HG03025 (cell line): Measurements from ENCODE around the gene ZNF776.
"Not testable (repeated sequence)": the region's sequence is repeated elsewhere in the genome, so short reads cannot be mapped to it uniquely, and the experiment has no call there.

ENCODE experiments used
- ATAC-seq: cut with Tn5 transposase; IDR thresholded peaks from one replicate; pipeline ENCODE4 v1.9.1; 2021; ENCODE audit warnings: mild to moderate bottlenecking, moderate library complexity; ENCODE audit not compliant: unreplicated experiment, low FRiP score

The ZNF776 gene

DNA sequence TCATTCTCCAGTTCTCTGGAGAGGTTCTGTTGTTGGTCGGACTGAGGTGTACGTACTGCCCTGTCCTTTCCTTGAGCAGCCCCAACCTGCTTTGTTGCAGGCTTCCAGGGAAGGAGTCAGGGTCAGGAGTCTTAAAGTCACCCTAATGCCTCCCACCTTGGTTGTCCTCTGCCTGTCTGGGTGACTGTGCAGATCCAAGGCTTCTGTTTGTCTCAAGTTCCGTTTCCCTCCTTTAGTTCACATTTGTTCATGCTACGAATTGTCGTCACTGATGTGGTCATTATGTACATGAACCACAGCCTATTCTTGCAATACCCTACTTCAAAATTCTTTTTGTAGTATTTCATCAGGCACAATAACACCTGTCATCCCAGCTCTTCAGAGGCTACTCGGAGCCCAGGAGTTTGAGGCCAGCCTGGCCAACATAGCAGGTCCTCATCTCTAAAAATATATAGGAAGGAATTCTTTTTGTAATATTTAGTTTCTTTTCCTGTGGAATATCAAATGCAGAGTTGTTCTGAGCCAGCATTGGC is 30.2 kb downstream of the ZNF776 start:
- no peak for ATAC-seq

GRCh38 chr19:57778336-57778735 is 31.7 kb downstream of the ZNF776 start:
- ATAC-seq, result no peak

GRCh38 chr19:57779220-57779845 is 32.7 kb downstream of the ZNF776 start:
- no peak for ATAC-seq

- ATAC-seq, result no peak
Observed at GRCh38 chr19:57786286-57786685, 39.7 kb downstream of the ZNF776 start.

DNA sequence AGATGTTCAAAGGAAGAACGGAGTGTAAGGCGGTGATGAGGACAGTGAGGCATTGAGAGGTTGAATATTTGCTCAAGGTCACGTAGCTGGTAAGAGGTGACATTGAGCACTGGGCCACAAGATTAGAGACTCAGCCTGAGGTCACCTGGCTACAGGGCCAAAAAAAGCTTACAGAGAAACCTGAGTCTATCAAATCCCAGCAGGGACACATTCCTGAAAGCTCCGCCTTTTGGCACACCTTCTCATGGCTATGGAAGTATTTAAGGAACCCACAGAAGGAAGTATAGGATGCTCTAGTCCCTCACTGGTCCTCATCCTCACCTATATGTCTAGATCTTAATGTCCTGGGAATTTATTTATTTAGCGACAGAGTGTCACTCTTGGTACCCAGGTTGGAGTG is 40.3 kb downstream of the ZNF776 start:
- no peak for ATAC-seq

- ATAC-seq, result no peak
Observed at GRCh38 chr19:57788114-57788692, 41.6 kb downstream of the ZNF776 start.

DNA sequence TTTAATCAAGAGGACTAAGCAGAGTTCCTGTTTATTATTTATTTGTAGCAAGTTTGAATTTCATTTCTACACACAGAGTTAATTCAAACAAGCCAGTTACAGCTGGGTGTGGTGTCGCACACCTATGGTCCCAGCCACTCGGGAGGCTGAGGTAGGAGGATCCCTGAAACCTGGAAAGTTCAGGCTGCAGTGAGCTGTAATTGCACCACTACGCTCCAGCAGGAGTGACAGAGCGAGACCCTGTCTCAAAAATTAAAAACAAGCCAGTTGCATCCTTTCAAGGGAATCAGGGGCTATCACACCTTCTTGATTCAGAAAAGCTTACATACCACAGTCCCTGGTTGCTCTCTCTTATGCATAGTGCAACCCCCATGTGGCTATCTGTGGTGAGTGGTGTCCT is 42.7 kb downstream of the ZNF776 start:
- ATAC-seq, result no peak

GRCh38 chr19:57796580-57796979 is 50.0 kb downstream of the ZNF776 start:
- ATAC-seq, result not testable (repeated sequence)

GRCh38 chr19:57800696-57801095 is 54.1 kb downstream of the ZNF776 start:
- ATAC-seq, result no peak

DNA sequence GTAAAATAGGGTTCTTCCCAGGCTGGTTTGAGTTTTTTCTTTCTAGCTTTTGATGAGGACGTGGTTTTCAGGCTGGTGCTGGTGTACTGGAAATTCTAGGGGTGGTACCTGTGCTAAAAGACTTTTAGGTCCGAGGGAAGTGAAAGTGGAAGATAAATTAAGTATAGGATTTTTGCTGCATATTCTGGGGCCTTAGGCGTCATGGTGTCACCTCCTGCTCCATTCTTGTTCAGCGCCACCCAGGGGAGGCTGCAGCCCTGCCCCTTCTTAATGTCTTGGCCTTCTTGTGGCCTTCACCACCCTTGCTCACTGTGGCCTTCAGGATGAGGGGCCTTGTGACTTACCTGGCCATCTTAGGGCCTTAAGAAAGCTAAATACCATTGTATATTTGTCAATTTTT is 55.7 kb downstream of the ZNF776 start:
- ATAC-seq, result no peak

- ATAC-seq, result no peak
Observed at GRCh38 chr19:57803265-57803593, 56.6 kb downstream of the ZNF776 start.

DNA sequence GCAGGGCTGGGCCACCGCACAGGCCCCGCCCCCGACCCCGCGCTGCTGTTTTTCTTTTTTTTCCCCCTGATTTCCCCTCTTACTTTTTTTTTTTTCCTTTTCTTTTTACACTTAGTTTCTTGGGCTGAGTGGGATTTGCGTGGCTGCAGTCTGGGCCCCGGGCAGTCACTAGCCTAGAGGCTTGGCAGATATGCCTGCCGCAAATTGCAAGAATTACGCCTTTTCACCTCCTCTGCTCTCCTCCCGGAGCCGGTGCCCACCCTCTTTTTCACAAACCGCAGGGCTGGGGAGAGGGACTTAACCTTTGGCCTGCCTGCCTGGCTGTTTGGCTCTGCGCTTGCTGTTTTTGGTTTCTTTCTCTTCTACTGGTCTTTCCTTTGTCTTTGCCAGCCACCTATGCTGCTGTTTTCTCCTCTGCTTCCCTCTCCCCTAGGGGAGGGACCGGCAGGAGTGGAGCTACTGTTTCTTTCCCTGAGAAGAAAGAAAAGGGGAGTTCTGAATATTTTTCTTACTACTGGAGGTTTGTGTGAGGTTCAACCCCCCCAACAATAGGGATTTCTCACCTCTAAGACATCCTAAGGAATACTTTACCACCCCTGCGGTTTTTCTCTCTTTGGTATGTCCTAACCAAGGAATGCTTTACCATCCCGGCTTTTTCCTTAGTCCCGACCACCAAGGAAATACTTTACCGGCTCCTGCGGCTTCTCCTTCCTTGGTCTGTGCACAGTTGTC is 57.1 kb downstream of the ZNF776 start:
- ATAC-seq, result no peak

- no peak for ATAC-seq
Observed at GRCh38 chr19:57807541-57807940, 60.9 kb downstream of the ZNF776 start.
